Activated CD4-positive, alpha-beta T cell treated with anti-CD3 and anti-CD28 coated beads for 1 hour (primary cell): ENCODE results near the gene POGK.
"Not testable (repeated sequence)": the region's sequence is repeated elsewhere in the genome, so short reads cannot be mapped to it uniquely, and the experiment has no call there.

Experiments
- DNase-seq: peaks from one replicate; pipeline ENCODE4 v3.0.0-alpha.2; 2020

The POGK gene

GRCh38 chr1:166838766-166839599, at the start of gene POGK:
Gene POGK, plus strand, starts transcription at chr1:166839475. Its CDS starts 1,482 bp downstream, at chr1:166840957.
- DNase-seq = peak; percentile 70

- DNase-seq = no peak
Observed at GRCh38 chr1:166796620-166797236, 42.5 kb upstream of the POGK start.

GRCh38 chr1:166808952-166809351, 30.3 kb upstream of the POGK start:
- DNase-seq = no peak

- no peak for DNase-seq
Observed at GRCh38 chr1:166811691-166812090, 27.6 kb upstream of the POGK start.

- DNase-seq = no peak
Observed at GRCh38 chr1:166813508-166814223, 25.6 kb upstream of the POGK start.

- DNase-seq = no peak
Observed at GRCh38 chr1:166814611-166815010, 24.7 kb upstream of the POGK start.

GRCh38 chr1:166819974-166820373, 19.3 kb upstream of the POGK start:
- no peak for DNase-seq

GRCh38 chr1:166822385-166822784, 16.9 kb upstream of the POGK start:
- no peak for DNase-seq

- DNase-seq = no peak
Observed at GRCh38 chr1:166827426-166827825, 11.8 kb upstream of the POGK start.

- not testable (repeated sequence) for DNase-seq
Observed at GRCh38 chr1:166829762-166830161, 9.5 kb upstream of the POGK start.

- DNase-seq = no peak
Observed at GRCh38 chr1:166836733-166837132, 2.5 kb upstream of the POGK start.

- peak; percentile 36 for DNase-seq
Observed at GRCh38 chr1:166839600-166840308, 479 bp downstream of the POGK start.

- no peak for DNase-seq
Observed at GRCh38 chr1:166840309-166841274, 1.3 kb downstream of the POGK start.

GRCh38 chr1:166843322-166843721, 4.0 kb downstream of the POGK start:
- DNase-seq = no peak

- no peak for DNase-seq
Observed at GRCh38 chr1:166843769-166844596, 4.7 kb downstream of the POGK start.

- DNase-seq = no peak
Observed at GRCh38 chr1:166844791-166845190, 5.5 kb downstream of the POGK start.

GRCh38 chr1:166848193-166848592, 8.9 kb downstream of the POGK start:
- no peak for DNase-seq

- DNase-seq = no peak
Observed at GRCh38 chr1:166849135-166849534, 9.9 kb downstream of the POGK start.

- DNase-seq = no peak
Observed at GRCh38 chr1:166852918-166853317, 13.6 kb downstream of the POGK start.

- no peak for DNase-seq
Observed at GRCh38 chr1:166855558-166855957, 16.3 kb downstream of the POGK start.

GRCh38 chr1:166857995-166858394, 18.7 kb downstream of the POGK start:
- no peak for DNase-seq
